NB4 (cell line): Measurements from ENCODE around the gene CXCR5.

Experiments used
- CTCF ChIP-seq: IDR thresholded peaks from one replicate; pipeline ENCODE4 v1.5.1; 2012; ENCODE audit warnings: low read depth, low read length
- MAX ChIP-seq: IDR thresholded peaks from 2 replicates; pipeline ENCODE4 v1.6.1; 2011; ENCODE audit warnings: low read depth, low read length
- POLR2A ChIP-seq: IDR thresholded peaks from 2 replicates; pipeline ENCODE4 v1.6.1; 2011; ENCODE audit warnings: mild to moderate bottlenecking; ENCODE audit not compliant: insufficient read length; ENCODE audit errors: extremely low read depth

- no peak for TF ChIP-seq CTCF
- no peak for TF ChIP-seq MAX
- TF ChIP-seq POLR2A: no peak
Observed at GRCh38 chr11:118868659-118869058, 15.0 kb upstream of the CXCR5 start.
